GM19240 (cell line): ENCODE measurements around the gene ADO.

Experiments
- DNase-seq: peaks from one replicate; pipeline ENCODE4 v3.0.0; 2011; ENCODE audit warnings: low spot score; ENCODE audit not compliant: insufficient read length

Gene ADO

GRCh38 chr10:62792261-62792660 is 12.3 kb upstream of the ADO start:
- DNase-seq = no peak

GRCh38 chr10:62794306-62794705 is 10.2 kb upstream of the ADO start:
- DNase-seq = no peak

DNA sequence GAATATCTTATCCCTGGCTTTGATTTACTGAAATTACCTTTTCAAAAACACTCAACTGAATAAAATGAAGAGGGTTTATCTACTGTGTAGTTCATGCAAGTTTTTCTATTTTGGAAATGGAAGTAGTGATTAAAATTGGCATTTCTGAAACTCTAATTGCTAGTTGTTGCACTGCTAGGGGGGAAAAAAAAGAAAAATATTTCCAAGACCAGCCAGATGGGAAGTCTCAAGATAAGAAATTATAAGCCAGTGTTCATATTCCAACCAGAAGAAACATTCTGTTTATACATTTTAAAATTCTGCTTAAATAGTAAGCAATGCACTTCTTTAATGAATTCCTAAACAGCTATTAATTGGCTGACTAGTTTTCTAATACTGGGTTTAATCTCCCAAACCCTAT is 9.4 kb upstream of the ADO start:
- DNase-seq = no peak

GRCh38 chr10:62795762-62796161 is 8.8 kb upstream of the ADO start:
- no peak for DNase-seq

GRCh38 chr10:62796896-62797295 is 7.6 kb upstream of the ADO start:
- no peak for DNase-seq

GRCh38 chr10:62801871-62802270 is 2.6 kb upstream of the ADO start:
- no peak for DNase-seq

DNA sequence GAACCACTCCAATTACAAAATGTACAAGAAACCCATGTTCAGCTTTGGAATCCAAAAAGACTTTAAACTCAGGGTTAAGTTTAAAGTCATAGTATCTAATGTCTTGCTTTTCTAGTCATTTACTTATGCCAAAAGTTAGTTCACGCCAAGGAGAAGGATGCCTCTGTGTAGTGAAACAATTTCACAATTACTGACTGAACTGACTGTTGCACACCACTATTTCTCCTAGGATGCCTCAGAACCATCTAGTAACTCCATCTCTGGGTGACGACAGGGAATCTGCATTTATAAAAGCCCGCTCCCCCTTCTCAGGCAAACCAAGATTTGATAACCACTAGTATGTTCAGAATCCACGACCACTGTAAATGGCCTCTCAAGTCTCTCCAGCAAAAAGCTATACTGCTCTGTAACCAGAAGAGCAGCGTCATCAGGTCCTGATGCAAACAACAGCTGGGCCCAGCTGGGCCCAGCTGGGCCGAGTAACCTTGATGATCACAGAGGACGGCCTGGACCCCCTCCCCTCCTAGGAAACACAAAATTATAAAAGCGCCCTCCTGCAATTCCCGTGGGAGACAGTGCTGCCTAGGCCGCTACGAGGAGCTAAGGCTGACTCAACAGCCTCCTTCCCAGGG is 680 bp upstream of the ADO start:
- DNase-seq = no peak

DNA sequence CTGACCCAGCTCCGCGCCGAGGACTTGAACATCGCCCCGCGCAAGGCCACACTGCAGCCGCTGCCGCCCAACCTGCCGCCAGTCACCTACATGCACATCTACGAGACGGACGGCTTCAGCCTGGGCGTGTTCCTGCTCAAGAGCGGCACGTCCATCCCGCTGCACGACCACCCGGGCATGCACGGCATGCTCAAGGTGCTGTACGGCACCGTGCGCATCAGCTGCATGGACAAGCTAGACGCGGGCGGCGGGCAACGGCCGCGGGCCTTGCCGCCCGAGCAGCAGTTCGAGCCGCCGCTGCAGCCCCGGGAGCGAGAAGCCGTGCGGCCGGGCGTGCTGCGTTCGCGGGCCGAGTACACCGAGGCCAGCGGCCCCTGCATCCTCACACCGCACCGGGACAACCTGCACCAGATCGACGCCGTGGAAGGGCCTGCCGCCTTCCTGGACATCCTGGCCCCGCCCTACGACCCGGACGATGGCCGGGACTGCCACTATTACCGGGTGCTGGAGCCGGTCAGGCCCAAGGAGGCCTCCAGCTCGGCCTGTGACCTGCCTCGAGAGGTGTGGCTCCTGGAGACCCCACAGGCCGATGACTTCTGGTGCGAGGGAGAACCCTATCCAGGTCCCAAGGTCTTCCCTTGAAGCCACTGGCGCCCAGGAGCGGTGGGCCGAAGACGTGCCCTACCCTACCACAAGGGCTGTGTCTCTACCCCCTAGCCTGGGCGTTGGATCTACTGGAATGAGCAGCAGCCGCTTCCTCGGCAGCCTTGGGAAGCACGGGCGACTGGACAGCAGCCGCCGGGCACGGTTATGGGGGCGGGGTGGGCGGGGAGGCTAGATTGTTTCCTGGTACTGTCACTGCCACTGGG is 945 bp downstream of the ADO start:
- no peak for DNase-seq

GRCh38 chr10:62806251-62806650 is 1.7 kb downstream of the ADO start:
- no peak for DNase-seq

- no peak for DNase-seq
Observed at GRCh38 chr10:62810156-62810902, 5.8 kb downstream of the ADO start.

DNA sequence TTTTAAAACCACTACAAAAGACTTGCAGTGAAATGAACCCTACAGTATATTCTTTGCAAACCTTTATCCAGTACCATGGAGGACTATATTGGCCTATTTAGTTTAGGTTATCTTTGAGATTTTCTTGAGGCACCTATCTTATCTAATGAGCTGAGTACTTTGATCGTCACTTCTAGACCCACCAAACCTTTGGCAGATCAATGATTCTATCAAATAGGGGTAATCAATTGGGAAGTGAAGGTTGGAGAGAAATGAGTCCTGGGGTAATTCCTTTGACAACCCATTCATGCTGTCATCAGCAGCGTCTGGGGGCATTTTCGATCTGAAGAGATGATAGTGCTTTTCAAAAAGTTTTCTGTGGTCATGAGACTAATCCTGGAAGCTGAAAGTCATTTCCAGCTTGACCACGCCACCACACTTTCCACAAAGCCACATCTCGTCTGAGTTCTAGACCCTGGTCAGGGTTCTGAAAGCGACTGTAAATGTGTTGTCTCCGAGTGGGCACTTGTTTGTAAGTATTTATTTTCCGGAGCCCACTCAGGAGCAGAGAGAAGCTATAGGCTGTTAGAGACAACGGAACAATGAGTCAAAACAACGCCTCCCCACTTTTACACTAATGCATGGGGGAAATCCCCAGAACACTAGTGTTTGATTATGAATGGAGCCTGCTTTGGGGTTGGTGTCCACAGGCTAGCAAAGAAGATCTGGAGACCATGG is 6.8 kb downstream of the ADO start:
- peak; percentile 35 for DNase-seq

- no peak for DNase-seq
Observed at GRCh38 chr10:62812672-62813439, 8.3 kb downstream of the ADO start.

DNA sequence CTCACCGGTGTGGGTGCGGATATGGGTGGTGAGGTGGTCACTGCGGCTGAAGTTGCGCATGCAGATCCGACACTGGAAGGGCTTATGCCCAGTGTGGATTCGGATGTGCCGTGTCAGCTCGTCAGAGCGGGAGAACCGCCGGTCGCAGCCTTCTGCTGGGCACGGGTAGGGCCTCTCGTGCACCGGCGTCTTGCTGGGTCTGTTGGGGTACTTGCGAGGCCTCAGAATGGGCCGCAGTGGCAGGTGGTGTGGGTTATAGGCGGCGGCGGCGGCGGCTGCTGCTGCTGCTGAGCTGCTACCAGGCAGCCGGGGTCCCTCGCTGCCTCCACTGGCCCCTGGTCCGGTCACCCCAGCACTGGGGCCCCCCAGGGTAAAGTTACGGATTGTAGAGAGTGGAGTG is 8.9 kb downstream of the ADO start:
- DNase-seq = no peak

DNA sequence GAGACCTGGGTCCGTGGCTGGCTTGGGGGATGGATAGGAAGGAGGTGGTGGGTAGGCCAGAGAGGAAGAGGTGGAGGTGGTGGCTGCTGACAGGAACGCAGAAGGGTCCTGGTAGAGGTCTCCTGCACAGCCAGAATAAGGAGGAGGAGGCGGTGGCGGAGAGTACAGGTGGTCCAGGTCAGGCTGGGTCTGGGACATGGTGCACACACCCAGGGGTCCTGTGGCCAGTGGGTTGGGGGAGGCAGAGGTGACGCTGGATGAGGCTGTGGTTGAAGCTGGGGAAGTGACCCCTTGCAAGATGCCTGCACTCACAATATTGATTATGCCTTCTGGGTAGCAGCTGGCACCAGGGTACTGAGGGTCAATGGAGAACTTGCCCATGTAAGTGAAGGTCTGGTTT is 9.5 kb downstream of the ADO start:
- no peak for DNase-seq

DNA sequence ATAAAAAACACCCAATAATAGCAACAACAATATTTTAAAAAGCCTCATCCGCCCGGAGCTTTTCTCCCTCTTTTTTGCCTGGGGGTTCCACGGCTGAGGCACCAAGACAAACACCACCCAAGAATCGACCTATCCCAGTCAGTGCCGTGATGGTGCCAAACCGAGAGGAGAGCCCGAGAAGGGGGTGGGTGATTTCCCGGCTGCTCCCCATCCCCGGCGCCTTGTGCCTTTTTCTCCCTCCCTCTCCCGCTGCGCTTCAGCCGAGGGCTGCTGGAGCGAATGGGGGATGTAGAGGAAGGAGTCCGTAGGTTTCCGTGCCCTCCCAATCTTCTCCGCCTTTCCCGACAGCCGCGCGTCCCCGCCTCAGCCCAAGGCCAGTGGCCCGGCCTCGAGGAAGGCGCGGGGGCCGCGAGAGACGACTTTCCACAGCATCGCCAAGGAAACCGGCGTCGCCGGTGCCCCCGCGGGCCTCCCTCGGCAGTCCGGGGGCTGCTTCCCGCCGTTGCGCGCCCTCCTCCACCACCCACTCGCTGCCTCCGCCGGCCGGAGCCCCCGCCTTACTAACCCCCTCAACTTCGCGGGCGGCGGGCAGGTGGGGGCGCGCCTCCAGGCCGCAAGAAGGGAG is 10.3 kb downstream of the ADO start:
- DNase-seq = no peak

DNA sequence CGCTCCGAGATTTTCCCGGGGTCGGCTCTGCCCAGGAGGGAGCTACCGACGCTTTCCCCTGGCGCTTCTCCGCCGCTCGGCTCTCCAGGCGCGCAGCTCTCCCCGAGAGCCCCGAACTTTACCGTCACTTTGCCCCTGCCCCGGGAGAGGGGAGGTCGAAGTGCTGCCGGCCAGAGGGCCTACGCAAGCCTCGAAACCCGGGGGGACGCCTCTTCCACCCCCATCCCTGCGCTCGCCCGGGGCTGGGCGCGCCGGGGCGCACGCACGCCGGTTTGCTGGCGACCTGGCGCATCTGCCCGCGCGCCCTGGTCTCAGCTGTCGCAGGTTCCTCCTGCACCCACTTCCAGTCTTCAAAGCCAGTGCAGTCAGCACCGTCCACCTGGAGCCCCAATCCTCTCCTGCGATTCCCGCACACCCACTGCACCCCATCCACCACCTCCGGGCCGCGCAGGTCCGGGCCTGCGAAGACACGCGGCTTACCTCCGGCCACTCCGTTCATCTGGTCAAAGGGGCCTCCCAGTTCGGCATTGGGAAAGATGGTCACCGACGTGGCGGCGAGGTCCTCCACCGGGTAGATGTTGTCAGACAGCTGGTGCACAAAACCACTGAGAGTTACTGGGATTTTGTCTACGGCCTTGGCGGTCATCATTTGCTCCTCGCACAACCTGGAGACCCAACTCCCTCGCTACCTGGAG is 11.0 kb downstream of the ADO start:
- no peak for DNase-seq

DNA sequence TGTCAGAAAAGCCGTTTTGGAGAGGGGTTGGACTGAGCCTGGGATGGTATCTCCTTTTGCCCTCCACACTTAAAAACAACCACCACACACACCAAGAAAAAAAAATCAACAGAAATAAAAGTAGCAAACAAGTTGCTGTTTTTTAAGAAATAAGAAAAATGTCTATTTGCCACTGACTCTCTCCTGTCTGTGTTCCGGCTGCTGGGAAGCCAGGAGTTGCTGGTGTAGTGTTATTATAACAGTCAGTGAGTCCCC is 11.5 kb downstream of the ADO start:
- DNase-seq = no peak

DNA sequence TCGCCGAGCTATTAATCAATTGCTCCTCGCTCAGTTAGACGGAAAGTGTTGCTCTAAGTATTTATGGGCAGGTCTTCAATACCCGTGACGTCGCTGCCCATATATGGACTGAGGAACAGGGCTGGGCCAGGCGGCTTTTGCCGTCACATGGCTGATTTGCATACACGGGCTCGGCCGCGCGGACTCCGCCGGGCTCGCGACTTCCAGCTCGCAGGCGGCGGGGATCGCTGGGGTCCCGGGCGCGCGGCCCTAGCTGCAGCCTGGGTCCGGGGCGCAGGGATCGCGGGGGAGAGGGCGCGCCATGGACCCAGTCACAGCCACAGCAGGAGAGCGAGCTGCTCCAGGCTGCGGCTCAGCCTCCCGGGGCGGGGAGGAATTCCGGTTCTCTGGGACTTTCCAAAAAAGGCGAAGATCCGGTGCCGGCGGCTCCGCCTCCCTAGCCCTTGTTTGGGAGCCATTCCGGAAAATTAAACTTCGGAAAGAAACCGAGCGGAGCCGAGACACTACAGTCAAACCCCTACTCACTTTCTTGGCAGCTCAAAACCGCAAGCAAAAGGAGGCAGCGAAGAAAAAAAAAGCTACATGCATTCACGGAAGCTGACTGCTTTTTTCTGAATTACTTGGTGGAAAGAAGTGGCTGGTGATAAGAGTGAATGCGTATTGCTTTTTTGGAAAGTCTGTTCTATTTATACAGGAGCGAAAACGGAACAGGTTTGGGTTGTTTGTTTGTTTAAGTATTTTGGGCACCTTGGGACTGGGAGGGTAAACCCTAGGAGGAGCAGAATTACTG is 12.0 kb downstream of the ADO start, which contains the start of gene EGR2:
TSS of gene EGR2 (minus strand) at position 36 of the 790 bp plus-strand sequence. CDS start 337 bp downstream, outside the sequence.
- peak; percentile 75 for DNase-seq

DNA sequence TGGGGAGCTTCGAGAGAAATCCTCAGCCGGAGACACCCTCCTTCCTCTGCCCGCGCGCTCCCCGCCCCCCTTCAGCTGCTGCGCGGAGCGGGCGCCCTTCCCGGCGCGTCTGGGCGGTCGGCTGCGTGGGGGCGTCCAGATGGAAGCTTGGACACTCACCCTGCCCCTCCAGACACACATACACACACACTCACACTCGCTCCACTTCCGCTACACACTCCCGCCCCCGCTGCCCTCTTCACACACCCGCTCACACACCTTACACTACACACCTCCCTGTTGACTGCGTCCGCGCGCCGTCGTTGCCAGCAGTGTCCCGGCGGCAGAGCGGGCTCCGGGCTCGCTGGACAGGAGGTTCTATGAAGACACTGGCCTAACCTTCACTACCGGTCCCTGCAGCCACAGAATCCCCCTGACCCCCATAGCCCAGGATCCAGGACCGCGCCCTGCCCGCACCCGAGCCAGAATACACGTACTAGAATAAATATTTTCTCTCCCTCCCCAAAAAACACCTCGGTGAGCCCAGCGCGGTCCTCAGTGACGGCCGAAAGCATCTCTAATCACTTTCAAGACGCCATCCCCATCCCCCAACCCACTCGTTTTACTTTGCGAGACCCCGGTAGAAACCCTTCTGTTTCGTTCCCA is 12.7 kb downstream of the ADO start:
- DNase-seq = no peak
